ENCODE measurements around the gene GABBR2.

DNA sequence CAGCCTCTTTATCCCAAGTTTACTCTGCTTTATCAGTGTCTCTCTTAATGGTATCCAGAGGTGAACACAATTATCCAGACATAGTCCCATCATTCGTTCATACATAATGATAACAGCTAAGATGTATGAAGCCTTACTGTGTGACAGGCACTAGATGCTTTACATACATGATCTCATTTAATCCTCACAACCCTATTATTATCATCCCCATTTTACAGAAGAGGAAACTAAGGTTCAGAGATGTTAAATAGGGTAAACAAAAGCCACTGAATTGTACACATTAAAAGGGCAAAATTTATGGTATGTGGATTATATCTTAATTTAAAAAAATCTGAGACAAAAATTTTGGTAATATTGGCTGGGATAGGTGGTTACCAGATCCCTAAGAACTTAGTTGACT, 329.2 kb downstream of the GABBR2 start:
- no peak for TF ChIP-seq CTCF (IDR thresholded peaks at IDR 0.05)
- TF ChIP-seq POLR2A (IDR thresholded peaks at IDR 0.05): no peak

Data from adrenal gland (tissue), 5 donors.